Right kidney (tissue), 9 donors: Measurements from ENCODE around the gene IL19.

ENCODE experiments used
- DNase-seq: peaks from one replicate; pipeline ENCODE4 v3.0.0-alpha.2; 2016
- long read RNA-seq, 8 donors: transcript quantifications; one replicate each; lab custom pipeline, GENCODE V29; 2026

Gene IL19
- long read RNA-seq, donor 1, partial matches to known transcripts, result 0 of 1 reads
- long read RNA-seq, donor 1, other reads (novel, unspliced or antisense), result 0 of 1 reads
- long read RNA-seq, donor 2, result 0 reads
- long read RNA-seq, donor 3, result 0 reads
- long read RNA-seq, donor 4, result 0 reads
- long read RNA-seq, donor 5, result 0 reads
- long read RNA-seq, donor 6, partial matches to known transcripts, result 0 of 1 reads
- long read RNA-seq, donor 6, other reads (novel, unspliced or antisense), result 0 of 1 reads
- long read RNA-seq, donor 7, partial matches to known transcripts, result 0 of 1 reads
- long read RNA-seq, donor 7, other reads (novel, unspliced or antisense), result 0 of 1 reads
- long read RNA-seq, donor 8, result 0 reads

GRCh38 chr1:206770531-206771337 lies at the start of gene IL19:
IL19 (plus strand) TSS chr1:206770773; CDS start chr1:206836663, 65,890 bp downstream.
- no peak for DNase-seq

GRCh38 chr1:206721454-206721853 lies 49.1 kb upstream of the IL19 start:
- no peak for DNase-seq

GRCh38 chr1:206722751-206723461 lies 47.7 kb upstream of the IL19 start:
- DNase-seq, result no peak

- DNase-seq, result no peak
Measured at GRCh38 chr1:206723462-206723804, 47.1 kb upstream of the IL19 start.

GRCh38 chr1:206723805-206724472 lies 46.6 kb upstream of the IL19 start:
- DNase-seq, result no peak

GRCh38 chr1:206725109-206725963 lies 45.2 kb upstream of the IL19 start:
- no peak for DNase-seq

GRCh38 chr1:206727981-206728696 lies 42.4 kb upstream of the IL19 start:
- DNase-seq, result no peak

- no peak for DNase-seq
Measured at GRCh38 chr1:206728697-206728987, 41.9 kb upstream of the IL19 start.

- DNase-seq, result no peak
Measured at GRCh38 chr1:206729050-206729449, 41.5 kb upstream of the IL19 start.

GRCh38 chr1:206729507-206729906 lies 41.1 kb upstream of the IL19 start:
- no peak for DNase-seq

- no peak for DNase-seq
Measured at GRCh38 chr1:206732508-206732907, 38.1 kb upstream of the IL19 start.

- no peak for DNase-seq
Measured at GRCh38 chr1:206732992-206733391, 37.6 kb upstream of the IL19 start.

GRCh38 chr1:206734499-206735142 lies 36.0 kb upstream of the IL19 start:
- DNase-seq, result peak; percentile 31

GRCh38 chr1:206735553-206736031 lies 35.0 kb upstream of the IL19 start:
- DNase-seq, result no peak

- DNase-seq, result no peak
Measured at GRCh38 chr1:206736878-206737728, 33.5 kb upstream of the IL19 start.

GRCh38 chr1:206737729-206738201 lies 32.8 kb upstream of the IL19 start:
- DNase-seq, result no peak

GRCh38 chr1:206738370-206739366 lies 31.9 kb upstream of the IL19 start:
- no peak for DNase-seq
